KMS-11 (cell line): ENCODE measurements around the gene RPL7L1.
A peak's percentile ranks its signal among the peaks of the same experiment; 100 is the strongest.
"Not testable (repeated sequence)": the region's sequence is repeated elsewhere in the genome, so short reads cannot be mapped to it uniquely, and the experiment has no call there.

Source experiments
- H2AFZ ChIP-seq: fragments of 200-600 bp; sonication (generic); 2 replicates; pipeline ENCODE4 v1.6.1; 2016; ENCODE audit warnings: antibody characterized with exemption, mixed run types, low read depth
- H3K27ac ChIP-seq: fragments of 200-600 bp; sonication (generic); 2 replicates; pipeline ENCODE4 v1.6.1; 2016; ENCODE audit warnings: mild to moderate bottlenecking, mixed run types
- H3K27me3 ChIP-seq: fragments of 200-600 bp; sonication (generic); 2 replicates; pipeline ENCODE4 v1.6.1; 2017; ENCODE audit warnings: mild to moderate bottlenecking, low read depth, mixed run types, moderate library complexity; ENCODE audit not compliant: insufficient read depth
- H3K36me3 ChIP-seq: fragments of 200-600 bp; sonication (generic); 2 replicates; pipeline ENCODE4 v1.6.1; 2017; ENCODE audit warnings: mild to moderate bottlenecking, mixed run types; ENCODE audit not compliant: insufficient read depth
- H3K4me1 ChIP-seq: fragments of 200-600 bp; sonication (generic); 2 replicates; pipeline ENCODE4 v1.6.1; 2016; ENCODE audit warnings: mild to moderate bottlenecking, low read depth, mixed run types; ENCODE audit not compliant: poor library complexity, severe bottlenecking
- H3K4me2 ChIP-seq: fragments of 200-600 bp; sonication (generic); 2 replicates; pipeline ENCODE4 v1.7.0; 2016; ENCODE audit warnings: mild to moderate bottlenecking, mixed run types
- H3K4me3 ChIP-seq: fragments of 200-600 bp; sonication (generic); IDR thresholded peaks from 2 replicates; pipeline ENCODE4 v1.6.1; 2017; ENCODE audit warnings: low read depth, low read length, mixed read lengths; ENCODE audit not compliant: insufficient read depth
- H3K79me2 ChIP-seq: fragments of 200-600 bp; sonication (generic); 2 replicates; pipeline ENCODE4 v1.6.1; 2016; ENCODE audit warnings: low read depth, mixed run types; ENCODE audit not compliant: insufficient read depth
- H3K9ac ChIP-seq: fragments of 200-600 bp; sonication (generic); 2 replicates; pipeline ENCODE4 v1.6.1; 2016; ENCODE audit warnings: mild to moderate bottlenecking, mixed run types
- H4K20me1 ChIP-seq: fragments of 200-600 bp; sonication (generic); 2 replicates; pipeline ENCODE4 v1.6.1; 2016; ENCODE audit warnings: mild to moderate bottlenecking, mixed run types; ENCODE audit not compliant: insufficient read depth
- TF ChIP-seq, protein P1 (sequence below): fragments of 200-600 bp; sonication (generic); conservative IDR thresholded peaks from 2 replicates; pipeline ENCODE4 v1.6.1; 2017; ENCODE audit warnings: low read depth, mild to moderate bottlenecking, antibody characterized with exemption, low read length, moderate library complexity, mixed read lengths

Gene RPL7L1

DNA sequence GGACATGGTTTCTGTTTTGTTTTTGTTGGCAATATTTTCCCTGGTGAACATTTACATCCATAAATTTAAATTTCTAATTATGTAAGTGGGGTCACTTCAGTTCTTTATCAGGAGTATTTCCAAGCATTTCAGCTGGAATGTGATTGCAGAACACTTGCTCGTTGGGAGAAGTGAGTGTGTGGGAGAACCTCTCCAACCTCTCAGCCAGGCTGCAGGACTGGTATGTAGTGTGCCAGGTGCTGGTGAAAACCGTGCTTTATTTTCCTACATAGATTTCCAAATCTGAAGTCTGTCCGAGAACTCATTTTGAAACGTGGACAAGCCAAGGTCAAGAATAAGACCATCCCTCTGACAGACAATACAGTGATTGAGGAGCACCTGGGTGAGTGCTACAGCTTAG is 6.3 kb downstream of the RPL7L1 start:
- Histone ChIP-seq H3K4me2 (no peak overlapping the region), H4K20me1 (no peaks in the 10 kb centered on the region), H3K79me2 (peaks cover 30% of the 10 kb centered on the region), H3K36me3 (peaks cover 31% of the 10 kb centered on the region; the same call in 1 of the 2 replicates), H3K27me3 (no peaks in the 10 kb centered on the region), H2AFZ (no peak overlapping the region), H3K4me1 (peaks cover 21% of the 10 kb centered on the region), H3K9ac (no peak overlapping the region), H3K4me3 (no peak overlapping the region), H3K27ac (no peak overlapping the region)
- TF ChIP-seq, protein P1, sequence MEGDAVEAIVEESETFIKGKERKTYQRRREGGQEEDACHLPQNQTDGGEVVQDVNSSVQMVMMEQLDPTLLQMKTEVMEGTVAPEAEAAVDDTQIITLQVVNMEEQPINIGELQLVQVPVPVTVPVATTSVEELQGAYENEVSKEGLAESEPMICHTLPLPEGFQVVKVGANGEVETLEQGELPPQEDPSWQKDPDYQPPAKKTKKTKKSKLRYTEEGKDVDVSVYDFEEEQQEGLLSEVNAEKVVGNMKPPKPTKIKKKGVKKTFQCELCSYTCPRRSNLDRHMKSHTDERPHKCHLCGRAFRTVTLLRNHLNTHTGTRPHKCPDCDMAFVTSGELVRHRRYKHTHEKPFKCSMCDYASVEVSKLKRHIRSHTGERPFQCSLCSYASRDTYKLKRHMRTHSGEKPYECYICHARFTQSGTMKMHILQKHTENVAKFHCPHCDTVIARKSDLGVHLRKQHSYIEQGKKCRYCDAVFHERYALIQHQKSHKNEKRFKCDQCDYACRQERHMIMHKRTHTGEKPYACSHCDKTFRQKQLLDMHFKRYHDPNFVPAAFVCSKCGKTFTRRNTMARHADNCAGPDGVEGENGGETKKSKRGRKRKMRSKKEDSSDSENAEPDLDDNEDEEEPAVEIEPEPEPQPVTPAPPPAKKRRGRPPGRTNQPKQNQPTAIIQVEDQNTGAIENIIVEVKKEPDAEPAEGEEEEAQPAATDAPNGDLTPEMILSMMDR: no peak

- not testable (repeated sequence) for H3K27me3 ChIP-seq, H3K9ac ChIP-seq, H3K4me2 ChIP-seq, H3K79me2 ChIP-seq, H3K4me3 ChIP-seq, H3K27ac ChIP-seq, H4K20me1 ChIP-seq, H2AFZ ChIP-seq
- Histone ChIP-seq H3K36me3 (peaks cover 24% of the 10 kb centered on the region; the same call in 1 of the 2 replicates), H3K4me1 (peaks cover 23% of the 10 kb centered on the region)
Observed at GRCh38 chr6:42888201-42888600, 8.8 kb downstream of the RPL7L1 start.

DNA sequence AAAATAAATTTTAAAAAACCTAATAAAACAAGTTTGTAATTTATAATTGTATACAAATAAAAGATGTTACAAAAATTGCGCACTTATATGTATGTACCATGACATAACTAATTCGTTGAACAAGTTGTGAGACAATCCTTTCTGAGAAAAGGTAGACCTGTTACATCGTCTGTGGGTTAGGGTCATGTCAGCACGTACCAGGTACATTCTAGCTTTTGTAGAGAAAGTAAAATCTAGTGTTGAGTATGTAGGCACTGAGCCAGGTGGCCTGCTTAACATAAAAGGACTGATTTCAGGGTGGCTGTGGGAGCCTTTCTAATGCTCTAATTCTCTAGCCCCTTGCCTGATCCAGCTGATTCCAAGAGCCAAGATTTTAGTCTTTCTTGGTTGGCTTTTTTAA is 10.4 kb downstream of the RPL7L1 start:
- H3K4me1 ChIP-seq: peaks cover 23% of the 10 kb centered on the region
- peaks cover 8% of the 10 kb centered on the region; the same call in 1 of the 2 replicates for H3K36me3 ChIP-seq
- H3K9ac ChIP-seq: peak overlapping the region; percentile 83; the same call in 1 of the 2 replicates
- no peaks in the 10 kb centered on the region for H3K27me3 ChIP-seq
- no peaks in the 10 kb centered on the region for H3K79me2 ChIP-seq
- no peaks in the 10 kb centered on the region for H4K20me1 ChIP-seq
- H3K4me3 ChIP-seq: no peak overlapping the region
- H2AFZ ChIP-seq: no peak overlapping the region
- H3K27ac ChIP-seq: peak overlapping the region; percentile 89
- H3K4me2 ChIP-seq: peak overlapping the region; percentile 70
- TF ChIP-seq, protein P1: no peak

DNA sequence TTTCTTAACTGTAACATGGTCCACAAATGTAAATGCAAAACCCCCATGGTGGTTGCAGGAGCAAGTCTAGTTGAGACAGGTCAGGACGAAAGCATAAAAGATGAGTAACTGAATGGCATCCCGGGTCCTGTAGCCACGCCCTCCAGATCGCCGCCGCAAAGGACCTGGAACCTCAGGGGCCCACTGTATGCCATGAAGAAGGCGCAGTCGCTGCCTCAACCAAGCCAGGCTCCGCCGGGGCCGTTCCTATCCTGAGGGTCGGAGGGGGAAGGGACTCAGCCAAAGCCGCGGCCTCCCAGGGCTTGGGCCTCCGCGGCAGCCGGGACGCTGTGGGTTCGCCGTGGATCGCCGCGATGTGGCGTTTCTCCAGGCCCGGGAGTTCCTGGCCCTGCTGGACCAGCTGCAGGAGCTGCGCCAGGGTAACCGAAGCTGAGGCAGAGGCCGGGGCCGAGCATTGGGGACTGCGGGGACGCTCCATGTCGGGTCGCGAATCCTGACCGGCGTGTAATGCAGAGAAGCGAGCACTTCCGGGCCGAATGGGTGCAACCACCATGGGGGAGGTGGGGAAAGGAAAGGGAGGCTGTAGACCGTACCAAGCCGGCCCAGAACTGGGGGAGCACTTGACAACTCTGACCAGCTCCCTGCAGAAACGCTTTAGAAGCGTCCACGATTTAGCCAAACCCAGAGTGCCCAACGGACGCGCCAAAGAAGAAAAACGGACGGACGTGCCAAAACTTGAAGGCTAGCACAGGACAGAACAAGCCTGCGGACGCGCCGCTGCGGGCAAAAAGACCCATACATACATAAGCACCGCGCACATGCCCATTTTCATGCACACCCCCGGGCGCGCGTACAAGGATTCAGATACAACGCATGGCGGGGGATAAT is 11.1 kb downstream of the RPL7L1 start:
- Histone ChIP-seq H4K20me1 (no peaks in the 10 kb centered on the region), H3K27ac (peak overlapping the region; percentile 89), H2AFZ (peak overlapping the region; percentile 98), H3K4me2 (peak overlapping the region; percentile 77), H3K36me3 (0 out of 2 replicates have a peak, but pooled peaks cover 3% of the 10 kb centered on the region), H3K4me1 (peaks cover 23% of the 10 kb centered on the region), H3K9ac (peak overlapping the region; percentile 83), H3K27me3 (no peaks in the 10 kb centered on the region), H3K79me2 (no peaks in the 10 kb centered on the region), H3K4me3 (no peak overlapping the region)
- TF ChIP-seq, protein P1: no peak
